ENCODE results near the gene GPC6. TPM values are rescaled to one million over a fixed set of nuclear protein-coding genes. Genes with fewer than 3 reads are reported as not detected.

Gene GPC6
- total RNA-seq, 2 donors from 2014 or later, result 1.6 to 4.0 TPM

- Histone ChIP-seq H3K27me3 (no peaks in the 10 kb centered on the region), H3K27ac (no peak overlapping the region), H3K9me3 (no peaks in the 10 kb centered on the region), H3K36me3 (replicated peaks in 1 of 2; ENCODE audit: insufficient read depth in 1 of 2, low read depth in 2 of 2) (no peaks in the 10 kb centered on the region), H3K4me1 (no peaks in the 10 kb centered on the region), H3K4me3 (no peak overlapping the region)
- no peak for DNase-seq
- TF ChIP-seq CTCF (IDR thresholded peaks at IDR 0.05) (no peak), POLR2A (IDR thresholded peaks at IDR 0.05) (no peak)
- intact Hi-C loops (cut with DNase I), result no loop called here
- WGBS, 2 donors, result 66 to 72% methylated on average over 3 of the region's 3 CpGs
- no peak for ATAC-seq
Measured at GRCh38 chr13:94218951-94219350, 992.3 kb downstream of the GPC6 start.

- intact Hi-C loops (cut with DNase I), result no loop called here
- Histone ChIP-seq H3K27ac (no peak overlapping the region), H3K4me1 (no peaks in the 10 kb centered on the region), H3K27me3 (no peaks in the 10 kb centered on the region), H3K9me3 (no peaks in the 10 kb centered on the region), H3K4me3 (no peak overlapping the region), H3K36me3 (replicated peaks in 1 of 2; ENCODE audit: insufficient read depth in 1 of 2, low read depth in 2 of 2) (no peaks in the 10 kb centered on the region)
- no peak for TF ChIP-seq CTCF (IDR thresholded peaks at IDR 0.05)
- TF ChIP-seq POLR2A (IDR thresholded peaks at IDR 0.05), result no peak
- WGBS, 2 donors, result 72% methylated on average over 3 of the region's 3 CpGs
- DNase-seq (no peak), ATAC-seq (no peak)
Measured at GRCh38 chr13:94224670-94225069, 998.1 kb downstream of the GPC6 start.

GRCh38 chr13:94227255-94227879 lies 1000.8 kb downstream of the GPC6 start:
- 84 to 90% methylated on average over 6 of the region's 6 CpGs for WGBS, 2 donors
- Histone ChIP-seq H3K27ac (no peak overlapping the region), H3K4me1 (no peaks in the 10 kb centered on the region), H3K36me3 (replicated peaks in 1 of 2; ENCODE audit: insufficient read depth in 1 of 2, low read depth in 2 of 2) (no peaks in the 10 kb centered on the region), H3K27me3 (no peaks in the 10 kb centered on the region), H3K9me3 (no peaks in the 10 kb centered on the region), H3K4me3 (no peak overlapping the region)
- intact Hi-C loops (cut with DNase I), result no loop called here
- no peak for DNase-seq
- no peak for ATAC-seq
- TF ChIP-seq POLR2A (IDR thresholded peaks at IDR 0.05) (no peak), CTCF (IDR thresholded peaks at IDR 0.05) (no peak)

GRCh38 chr13:94228763-94229162 lies 1002.2 kb downstream of the GPC6 start:
- H3K27me3 ChIP-seq, result no peaks in the 10 kb centered on the region
- intact Hi-C loops (cut with DNase I), result no loop called here
- no peaks in the 10 kb centered on the region for H3K4me1 ChIP-seq
- no peak for ATAC-seq
- TF ChIP-seq CTCF (IDR thresholded peaks at IDR 0.05) (no peak), POLR2A (IDR thresholded peaks at IDR 0.05) (no peak)
- DNase-seq, result no peak
- WGBS, 2 donors, result 74 to 88% methylated on average over 1 of the region's 1 CpG
- H3K27ac ChIP-seq, result no peak overlapping the region
- H3K9me3 ChIP-seq, result no peaks in the 10 kb centered on the region
- H3K4me3 ChIP-seq, result no peak overlapping the region
- H3K36me3 ChIP-seq (replicated peaks in 1 of 2; ENCODE audit: insufficient read depth in 1 of 2, low read depth in 2 of 2), result no peaks in the 10 kb centered on the region
